IMR-90 (cell line): ENCODE results near the gene IL17B.

Source experiments
- BHLHE40 ChIP-seq: fragments of 150-350 bp; IDR thresholded peaks from 2 replicates; pipeline ENCODE4 v1.6.1; 2016; ENCODE audit warnings: mild to moderate bottlenecking, low read depth, low read length
- CEBPB ChIP-seq: IDR thresholded peaks from 2 replicates; pipeline ENCODE4 v1.6.1; 2012; ENCODE audit warnings: low read depth, low read length, improper control_type of control experiment
- CHD1 ChIP-seq: IDR thresholded peaks from 2 replicates; pipeline ENCODE4 v1.6.1; 2012; ENCODE audit warnings: low read depth, low read length, improper control_type of control experiment
- FOS ChIP-seq: fragments of 150-350 bp; IDR thresholded peaks from 2 replicates; pipeline ENCODE4 v1.6.1; 2016; ENCODE audit warnings: low read depth, low read length
- MAFK ChIP-seq: IDR thresholded peaks from 2 replicates; pipeline ENCODE4 v1.6.1; 2012; ENCODE audit warnings: low read depth, low read length, improper control_type of control experiment
- MXI1 ChIP-seq: IDR thresholded peaks from 2 replicates; pipeline ENCODE4 v1.6.1; 2012; ENCODE audit warnings: low read depth, mild to moderate bottlenecking, low read length, moderate library complexity, borderline replicate concordance
- NFE2L2 ChIP-seq: fragments of 150-350 bp; IDR thresholded peaks from 2 replicates; pipeline ENCODE4 v1.6.1; 2016; ENCODE audit warnings: low read depth, mild to moderate bottlenecking, low read length
- POLR2A ChIP-seq: IDR thresholded peaks from 2 replicates; pipeline ENCODE4 v1.6.1; 2012; ENCODE audit warnings: mild to moderate bottlenecking, low read depth, low read length
- RAD21 ChIP-seq: IDR thresholded peaks from 2 replicates; pipeline ENCODE4 v1.6.1; 2012; ENCODE audit warnings: low read length, improper control_type of control experiment
- RFX5 ChIP-seq: IDR thresholded peaks from 2 replicates; pipeline ENCODE4 v1.8.0; 2012; ENCODE audit warnings: low read depth, mild to moderate bottlenecking, low read length, moderate library complexity
- TF ChIP-seq, protein P1 (sequence below): conservative IDR thresholded peaks from 2 replicates; pipeline ENCODE4 v1.5.1; 2012; ENCODE audit warnings: mild to moderate bottlenecking, low read depth, low read length, improper control_type of control experiment
- TF ChIP-seq, protein P2 (sequence below): fragments of 150-350 bp; IDR thresholded peaks from 2 replicates; pipeline ENCODE4 v1.6.1; 2016; ENCODE audit warnings: low read depth, mild to moderate bottlenecking, low read length, moderate library complexity, borderline replicate concordance
- TF ChIP-seq, protein P3 (sequence below): fragments of 150-350 bp; IDR thresholded peaks from 2 replicates; pipeline ENCODE4 v1.6.1; 2017; ENCODE audit warnings: mild to moderate bottlenecking, antibody characterized with exemption, low read length, low read depth

DNA sequence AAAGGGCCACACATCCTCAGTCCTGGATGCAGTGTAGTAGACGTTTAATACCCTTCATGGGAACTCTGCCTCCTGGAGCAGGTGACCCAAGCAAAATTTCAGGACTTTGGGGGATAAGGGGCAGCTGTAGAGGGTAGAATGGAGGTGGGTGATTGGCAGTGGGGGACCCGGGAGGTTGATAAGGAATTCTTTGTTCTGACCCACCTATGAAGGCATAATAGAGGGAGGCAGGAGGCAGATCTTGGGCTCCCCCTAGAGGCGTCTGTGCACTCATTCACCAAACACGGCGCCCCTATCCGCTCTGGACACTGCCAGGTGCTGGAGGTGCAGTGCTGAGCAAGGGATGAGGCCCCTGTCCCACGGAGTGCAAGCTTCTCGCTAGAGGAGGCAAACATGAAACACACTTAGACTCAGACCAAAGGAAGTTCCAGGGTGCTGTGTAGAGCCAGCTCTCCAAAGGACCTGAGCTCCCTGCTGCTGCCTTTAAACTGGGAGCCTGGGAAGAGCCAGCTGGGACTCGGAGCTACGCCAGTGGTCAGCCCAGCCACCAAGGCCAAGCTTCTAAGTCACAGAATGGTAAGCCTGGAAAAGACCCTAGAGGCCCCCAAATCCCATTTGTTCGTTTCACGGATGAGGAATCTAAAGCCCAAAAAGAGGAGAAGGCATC lies 7.7 kb downstream of the IL17B start:
- TF ChIP-seq, protein P1, sequence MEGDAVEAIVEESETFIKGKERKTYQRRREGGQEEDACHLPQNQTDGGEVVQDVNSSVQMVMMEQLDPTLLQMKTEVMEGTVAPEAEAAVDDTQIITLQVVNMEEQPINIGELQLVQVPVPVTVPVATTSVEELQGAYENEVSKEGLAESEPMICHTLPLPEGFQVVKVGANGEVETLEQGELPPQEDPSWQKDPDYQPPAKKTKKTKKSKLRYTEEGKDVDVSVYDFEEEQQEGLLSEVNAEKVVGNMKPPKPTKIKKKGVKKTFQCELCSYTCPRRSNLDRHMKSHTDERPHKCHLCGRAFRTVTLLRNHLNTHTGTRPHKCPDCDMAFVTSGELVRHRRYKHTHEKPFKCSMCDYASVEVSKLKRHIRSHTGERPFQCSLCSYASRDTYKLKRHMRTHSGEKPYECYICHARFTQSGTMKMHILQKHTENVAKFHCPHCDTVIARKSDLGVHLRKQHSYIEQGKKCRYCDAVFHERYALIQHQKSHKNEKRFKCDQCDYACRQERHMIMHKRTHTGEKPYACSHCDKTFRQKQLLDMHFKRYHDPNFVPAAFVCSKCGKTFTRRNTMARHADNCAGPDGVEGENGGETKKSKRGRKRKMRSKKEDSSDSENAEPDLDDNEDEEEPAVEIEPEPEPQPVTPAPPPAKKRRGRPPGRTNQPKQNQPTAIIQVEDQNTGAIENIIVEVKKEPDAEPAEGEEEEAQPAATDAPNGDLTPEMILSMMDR, result peak; percentile 75
- TF ChIP-seq CEBPB, result no peak
- TF ChIP-seq, protein P2, sequence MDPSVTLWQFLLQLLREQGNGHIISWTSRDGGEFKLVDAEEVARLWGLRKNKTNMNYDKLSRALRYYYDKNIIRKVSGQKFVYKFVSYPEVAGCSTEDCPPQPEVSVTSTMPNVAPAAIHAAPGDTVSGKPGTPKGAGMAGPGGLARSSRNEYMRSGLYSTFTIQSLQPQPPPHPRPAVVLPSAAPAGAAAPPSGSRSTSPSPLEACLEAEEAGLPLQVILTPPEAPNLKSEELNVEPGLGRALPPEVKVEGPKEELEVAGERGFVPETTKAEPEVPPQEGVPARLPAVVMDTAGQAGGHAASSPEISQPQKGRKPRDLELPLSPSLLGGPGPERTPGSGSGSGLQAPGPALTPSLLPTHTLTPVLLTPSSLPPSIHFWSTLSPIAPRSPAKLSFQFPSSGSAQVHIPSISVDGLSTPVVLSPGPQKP, result no peak
- no peak for TF ChIP-seq POLR2A
- peak; percentile 62 for TF ChIP-seq RAD21
- no peak for TF ChIP-seq MAFK
- no peak for TF ChIP-seq NFE2L2
- no peak for TF ChIP-seq RFX5
- no peak for TF ChIP-seq BHLHE40
- TF ChIP-seq CHD1, result no peak
- TF ChIP-seq, protein P3, sequence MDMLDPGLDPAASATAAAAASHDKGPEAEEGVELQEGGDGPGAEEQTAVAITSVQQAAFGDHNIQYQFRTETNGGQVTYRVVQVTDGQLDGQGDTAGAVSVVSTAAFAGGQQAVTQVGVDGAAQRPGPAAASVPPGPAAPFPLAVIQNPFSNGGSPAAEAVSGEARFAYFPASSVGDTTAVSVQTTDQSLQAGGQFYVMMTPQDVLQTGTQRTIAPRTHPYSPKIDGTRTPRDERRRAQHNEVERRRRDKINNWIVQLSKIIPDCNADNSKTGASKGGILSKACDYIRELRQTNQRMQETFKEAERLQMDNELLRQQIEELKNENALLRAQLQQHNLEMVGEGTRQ, result no peak
- TF ChIP-seq MXI1, result no peak
- TF ChIP-seq FOS, result no peak
